Fibroblast of the aortic adventitia (primary cell): ENCODE data around the gene ARHGAP9. TPM values are rescaled to one million over a fixed set of nuclear protein-coding genes. Genes with fewer than 3 reads are reported as not detected.
"Not testable (repeated sequence)": the region's sequence is repeated elsewhere in the genome, so short reads cannot be mapped to it uniquely, and the experiment has no call there.

ENCODE experiments used
- DNase-seq: peaks from one replicate; pipeline ENCODE4 v3.0.0-alpha.2; 2010; ENCODE audit warnings: low read depth
- H3K4me3 ChIP-seq: 2 replicates; pipeline ENCODE4 v1.5.1; 2011; ENCODE audit warnings: low read depth, mild to moderate bottlenecking, control low read depth, low read length, moderate library complexity
- total RNA-seq: library from RNA; depleted of rRNA; stranded (reverse); fragments of >200 nt; gene quantifications from 2 replicates; pipeline ENCODE4 v1.2.3, GENCODE V29; 2012; ENCODE audit warnings: low replicate concordance
- TF ChIP-seq, protein P1 (sequence below): IDR thresholded peaks from 2 replicates; pipeline ENCODE4 v1.5.1; 2011; ENCODE audit warnings: mild to moderate bottlenecking, low read length, control low read depth, inconsistent platforms; ENCODE audit not compliant: insufficient read depth

The ARHGAP9 gene
- total RNA-seq, 1 donor = 0.18 TPM

DNA sequence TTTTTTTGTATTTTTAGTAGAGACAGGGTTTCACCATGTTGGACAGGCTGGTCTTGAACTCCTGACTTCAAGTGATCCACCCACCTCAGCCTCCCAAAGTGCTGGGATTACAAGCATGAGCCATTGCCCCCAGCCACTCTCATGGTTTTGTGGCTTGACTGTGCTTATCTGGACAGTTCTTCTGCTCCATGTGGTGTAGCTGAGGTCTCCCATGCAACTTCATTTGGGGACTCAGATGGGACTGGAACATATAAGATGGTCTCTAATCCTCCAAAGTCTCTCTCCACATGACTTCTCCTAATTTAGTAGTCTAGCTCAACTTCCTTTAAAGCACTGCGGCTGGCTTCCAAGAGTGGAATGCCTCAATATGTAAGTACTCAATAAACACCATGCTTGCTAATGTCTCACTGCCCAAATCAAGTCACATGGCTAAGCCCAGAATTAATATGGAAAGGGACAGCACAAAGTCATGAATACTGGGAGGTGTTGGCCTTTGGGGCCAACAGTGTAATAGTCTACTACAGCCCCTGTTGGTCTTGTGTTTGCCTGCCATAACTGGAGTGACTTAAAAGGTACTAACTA is 37.7 kb downstream of the ARHGAP9 start:
- H3K4me3 ChIP-seq = no peak overlapping the region
- TF ChIP-seq, protein P1, sequence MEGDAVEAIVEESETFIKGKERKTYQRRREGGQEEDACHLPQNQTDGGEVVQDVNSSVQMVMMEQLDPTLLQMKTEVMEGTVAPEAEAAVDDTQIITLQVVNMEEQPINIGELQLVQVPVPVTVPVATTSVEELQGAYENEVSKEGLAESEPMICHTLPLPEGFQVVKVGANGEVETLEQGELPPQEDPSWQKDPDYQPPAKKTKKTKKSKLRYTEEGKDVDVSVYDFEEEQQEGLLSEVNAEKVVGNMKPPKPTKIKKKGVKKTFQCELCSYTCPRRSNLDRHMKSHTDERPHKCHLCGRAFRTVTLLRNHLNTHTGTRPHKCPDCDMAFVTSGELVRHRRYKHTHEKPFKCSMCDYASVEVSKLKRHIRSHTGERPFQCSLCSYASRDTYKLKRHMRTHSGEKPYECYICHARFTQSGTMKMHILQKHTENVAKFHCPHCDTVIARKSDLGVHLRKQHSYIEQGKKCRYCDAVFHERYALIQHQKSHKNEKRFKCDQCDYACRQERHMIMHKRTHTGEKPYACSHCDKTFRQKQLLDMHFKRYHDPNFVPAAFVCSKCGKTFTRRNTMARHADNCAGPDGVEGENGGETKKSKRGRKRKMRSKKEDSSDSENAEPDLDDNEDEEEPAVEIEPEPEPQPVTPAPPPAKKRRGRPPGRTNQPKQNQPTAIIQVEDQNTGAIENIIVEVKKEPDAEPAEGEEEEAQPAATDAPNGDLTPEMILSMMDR = no peak
- no peak for DNase-seq

DNA sequence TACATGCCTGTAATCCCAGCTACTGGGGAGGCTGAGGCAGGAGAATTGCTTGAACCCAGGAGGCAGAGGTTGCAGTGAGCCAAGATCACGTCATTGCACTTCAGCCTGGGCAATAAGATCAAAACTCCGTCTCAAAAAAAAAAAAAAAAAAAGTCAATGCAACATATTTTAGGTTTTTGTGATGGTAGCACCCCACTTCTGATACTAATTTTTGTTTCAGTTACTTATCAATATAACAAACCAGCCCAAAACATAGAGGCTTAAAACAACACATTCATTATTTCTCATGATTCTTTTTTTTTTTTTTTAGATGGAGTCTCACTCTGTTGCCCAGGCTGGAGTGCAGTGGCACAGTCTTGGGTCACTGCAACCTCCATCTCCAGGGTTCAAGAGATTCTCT is 38.3 kb downstream of the ARHGAP9 start:
- H3K4me3 ChIP-seq, DNase-seq: not testable (repeated sequence)

DNA sequence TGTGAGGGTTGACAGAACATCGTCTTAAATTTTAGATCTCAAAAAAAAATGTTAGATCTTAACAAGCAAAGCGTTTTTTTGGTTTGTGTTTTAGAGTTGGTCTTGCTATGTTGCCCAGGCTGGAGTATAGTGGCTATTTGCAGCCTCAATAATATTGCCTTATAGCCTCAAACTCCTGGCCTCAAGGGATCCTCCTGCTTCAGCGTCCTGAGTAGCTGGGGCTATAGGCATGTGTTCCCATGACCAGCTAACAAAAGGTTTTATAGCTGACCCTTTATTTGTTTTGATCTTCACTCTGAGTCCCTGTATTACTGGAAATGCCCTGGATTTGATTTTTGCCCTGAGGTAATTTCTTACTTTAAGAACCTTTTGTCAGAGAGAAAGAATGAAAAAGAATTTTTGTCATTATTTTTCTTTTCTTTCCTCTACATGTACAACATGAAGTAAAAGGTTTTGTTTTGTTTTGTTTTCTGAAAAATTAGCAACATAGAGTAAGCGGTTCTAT is 39.9 kb downstream of the ARHGAP9 start:
- no peak overlapping the region for H3K4me3 ChIP-seq
- DNase-seq = no peak
- TF ChIP-seq, protein P1 = no peak

DNA sequence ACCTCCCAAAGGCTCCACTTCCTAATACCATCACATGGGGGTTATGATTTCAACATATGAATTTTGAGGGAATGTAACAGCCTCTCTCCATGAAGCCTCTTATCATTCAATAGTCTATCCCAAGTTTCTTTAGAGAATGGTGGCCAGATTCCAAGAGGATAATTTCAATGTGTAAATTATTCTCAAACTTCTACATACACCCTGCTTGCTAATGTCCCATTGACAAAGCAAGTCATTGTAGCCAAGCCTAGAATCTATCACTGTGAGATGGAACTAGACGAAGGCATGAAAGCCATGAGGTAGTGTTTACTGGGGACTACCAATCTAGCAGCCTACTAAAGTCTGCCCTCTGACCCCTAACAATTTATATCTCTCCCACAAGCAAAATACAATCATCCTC is 41.3 kb downstream of the ARHGAP9 start:
- DNase-seq = no peak
- no peak overlapping the region for H3K4me3 ChIP-seq
- TF ChIP-seq, protein P1 = no peak

DNA sequence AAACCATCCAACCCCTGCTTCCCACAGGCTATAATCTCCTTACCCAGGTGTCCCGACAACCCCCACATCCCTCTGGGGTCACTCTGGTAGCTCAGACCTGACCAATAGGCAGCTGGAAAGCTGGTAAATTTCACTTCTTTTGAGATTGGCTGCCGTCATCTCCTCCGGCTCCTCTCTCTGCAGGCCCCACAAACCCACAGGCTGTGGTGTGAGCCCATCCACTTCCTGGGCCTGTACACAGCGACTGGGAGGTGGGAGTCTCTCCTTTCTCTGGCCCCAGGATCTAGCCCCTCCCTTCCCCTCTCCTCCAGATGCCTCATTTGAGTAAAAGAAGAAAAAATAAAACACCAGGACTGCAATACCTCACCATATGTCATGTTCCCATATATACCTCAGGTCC is 44.4 kb downstream of the ARHGAP9 start:
- no peak for DNase-seq
- TF ChIP-seq, protein P1 = no peak
- H3K4me3 ChIP-seq = no peak overlapping the region

DNA sequence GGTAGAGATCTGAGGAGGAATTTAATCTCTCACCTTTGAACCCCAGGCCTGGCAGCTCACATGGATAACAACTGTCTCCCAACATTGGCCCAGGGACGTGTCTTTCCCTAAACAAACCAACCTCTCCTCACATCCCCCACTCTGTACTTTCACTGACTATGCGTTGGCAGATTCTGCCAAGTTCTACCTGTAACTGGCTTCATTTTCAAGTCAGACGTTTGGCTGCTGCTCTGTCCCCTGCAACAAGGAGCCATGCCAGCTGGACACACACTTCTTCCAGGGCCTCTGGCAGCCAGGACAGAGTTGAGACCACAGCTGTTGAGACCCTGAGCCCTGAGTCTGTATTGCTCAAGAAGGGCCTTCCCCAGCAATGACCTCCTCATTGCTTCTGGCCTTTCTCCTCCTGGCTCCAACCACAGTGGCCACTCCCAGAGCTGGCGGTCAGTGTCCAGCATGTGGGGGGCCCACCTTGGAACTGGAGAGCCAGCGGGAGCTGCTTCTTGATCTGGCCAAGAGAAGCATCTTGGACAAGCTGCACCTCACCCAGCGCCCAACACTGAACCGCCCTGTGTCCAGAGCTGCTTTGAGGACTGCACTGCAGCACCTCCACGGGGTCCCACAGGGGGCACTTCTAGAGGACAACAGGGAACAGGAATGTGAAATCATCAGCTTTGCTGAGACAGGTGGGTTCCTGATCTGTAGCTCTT is 45.0 kb downstream of the ARHGAP9 start, which contains the start of gene INHBC:
TSS of gene INHBC (plus strand) at position 268 of the 707 bp plus-strand sequence. CDS start at position 371, 103 bp downstream.
- no peak for DNase-seq
- H3K4me3 ChIP-seq = no peak within 1 kb of the TSS
- TF ChIP-seq, protein P1 = no peak

DNA sequence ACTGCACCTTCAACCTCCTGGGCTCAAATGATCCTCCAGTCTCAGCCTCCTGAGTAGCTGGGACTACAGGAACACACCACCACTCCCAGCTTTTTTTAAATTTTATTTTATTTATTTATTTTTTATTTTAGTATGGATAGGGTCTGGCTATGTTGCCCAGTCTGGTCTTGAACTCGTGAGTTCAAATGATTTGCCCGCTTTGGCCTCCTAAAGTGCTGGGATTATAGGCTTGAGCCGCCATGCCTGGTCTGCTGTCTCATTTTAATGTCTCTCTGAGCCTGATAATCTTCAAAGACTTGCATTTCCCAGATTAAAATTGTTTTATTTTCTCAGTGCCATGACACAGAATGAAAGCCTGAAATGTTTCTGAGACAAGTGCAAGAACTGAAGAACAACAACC is 46.3 kb downstream of the ARHGAP9 start:
- no peak overlapping the region for H3K4me3 ChIP-seq
- TF ChIP-seq, protein P1 = no peak
- DNase-seq = no peak
